C1 segment of cervical spinal cord (tissue), 14 donors: ENCODE data around the gene ZNF8.
A peak's percentile ranks its signal among the peaks of the same experiment; 100 is the strongest.

Experiments
- DNase-seq, 14 donors: peaks; one replicate each; lab custom pipeline; 2025; lab: John Stamatoyannopoulos, UW

ZNF8 gene

DNA sequence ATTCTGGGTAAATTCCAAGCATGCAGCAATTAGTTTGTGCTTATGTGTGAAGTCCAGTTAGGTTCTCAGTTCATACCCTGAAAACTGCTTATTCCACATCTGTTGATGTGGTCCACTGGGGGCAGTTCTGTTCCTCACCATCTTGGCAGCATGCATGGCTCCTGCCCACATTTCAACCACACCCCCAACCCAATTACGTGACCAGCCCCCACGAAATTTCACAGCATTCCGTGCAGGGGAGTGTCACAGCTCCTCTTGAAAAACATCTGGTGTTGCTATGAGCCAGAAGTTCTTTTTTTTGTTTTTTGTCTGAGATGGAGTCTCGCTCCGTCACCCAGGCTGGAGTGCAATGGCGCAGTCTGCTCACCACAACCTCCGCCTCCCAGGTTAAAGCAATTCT, 17.3 kb downstream of the ZNF8 start:
- no peak for DNase-seq

DNA sequence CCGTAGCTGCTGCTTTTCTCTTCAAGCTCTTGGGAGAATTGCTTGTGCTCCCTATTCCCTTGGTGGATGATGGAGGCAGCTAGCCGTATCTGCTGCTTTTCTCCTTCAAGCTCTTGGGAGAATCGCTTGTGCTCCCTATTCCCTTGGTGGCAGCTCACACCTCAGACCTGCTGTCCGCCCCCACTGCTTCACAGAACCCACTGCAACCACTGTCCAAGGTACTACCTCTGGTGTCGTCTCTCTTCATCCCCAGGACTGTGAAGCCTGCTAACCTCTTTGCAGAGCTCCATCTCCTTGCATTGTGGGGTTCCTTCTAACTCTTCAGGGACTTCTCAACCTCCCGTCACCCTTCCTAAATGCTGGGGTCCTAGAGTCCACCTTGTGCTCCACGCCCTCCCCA, 21.9 kb downstream of the ZNF8 start:
- no peak for DNase-seq

DNA sequence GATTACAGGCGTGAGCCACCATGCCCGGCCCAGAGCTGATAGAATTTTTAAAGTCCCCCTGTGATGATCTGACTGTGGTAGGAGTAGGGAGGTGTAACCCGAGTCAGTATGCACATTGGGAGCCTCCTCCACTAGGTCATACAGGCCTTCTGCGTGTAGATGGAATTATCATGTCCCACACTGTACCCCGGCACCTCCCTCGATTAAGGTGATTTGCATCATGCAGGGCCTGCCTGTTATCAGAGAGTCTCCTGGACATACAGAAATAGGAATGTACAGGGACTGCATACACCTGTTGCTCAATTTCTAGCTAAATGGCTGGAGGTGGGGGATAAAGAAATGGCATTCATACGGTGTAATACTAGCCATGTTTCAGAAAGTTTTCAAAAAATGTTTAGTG, 25.5 kb downstream of the ZNF8 start:
- DNase-seq: no peak

DNA sequence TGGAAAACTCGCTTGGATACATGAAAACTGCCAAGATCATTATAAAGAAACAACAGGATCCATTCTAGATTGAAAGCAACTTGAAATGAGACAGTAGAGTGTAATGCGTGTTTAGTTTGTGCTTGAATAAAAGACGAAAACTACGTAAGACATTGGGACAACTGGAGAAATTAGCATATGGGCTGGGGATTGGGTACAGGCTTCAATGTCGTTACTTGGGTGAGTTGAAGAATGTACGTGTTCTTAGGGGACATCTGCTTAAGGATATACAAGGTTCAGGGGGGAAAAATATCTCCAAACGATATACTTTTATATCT, 26.0 kb downstream of the ZNF8 start:
- DNase-seq: no peak

DNA sequence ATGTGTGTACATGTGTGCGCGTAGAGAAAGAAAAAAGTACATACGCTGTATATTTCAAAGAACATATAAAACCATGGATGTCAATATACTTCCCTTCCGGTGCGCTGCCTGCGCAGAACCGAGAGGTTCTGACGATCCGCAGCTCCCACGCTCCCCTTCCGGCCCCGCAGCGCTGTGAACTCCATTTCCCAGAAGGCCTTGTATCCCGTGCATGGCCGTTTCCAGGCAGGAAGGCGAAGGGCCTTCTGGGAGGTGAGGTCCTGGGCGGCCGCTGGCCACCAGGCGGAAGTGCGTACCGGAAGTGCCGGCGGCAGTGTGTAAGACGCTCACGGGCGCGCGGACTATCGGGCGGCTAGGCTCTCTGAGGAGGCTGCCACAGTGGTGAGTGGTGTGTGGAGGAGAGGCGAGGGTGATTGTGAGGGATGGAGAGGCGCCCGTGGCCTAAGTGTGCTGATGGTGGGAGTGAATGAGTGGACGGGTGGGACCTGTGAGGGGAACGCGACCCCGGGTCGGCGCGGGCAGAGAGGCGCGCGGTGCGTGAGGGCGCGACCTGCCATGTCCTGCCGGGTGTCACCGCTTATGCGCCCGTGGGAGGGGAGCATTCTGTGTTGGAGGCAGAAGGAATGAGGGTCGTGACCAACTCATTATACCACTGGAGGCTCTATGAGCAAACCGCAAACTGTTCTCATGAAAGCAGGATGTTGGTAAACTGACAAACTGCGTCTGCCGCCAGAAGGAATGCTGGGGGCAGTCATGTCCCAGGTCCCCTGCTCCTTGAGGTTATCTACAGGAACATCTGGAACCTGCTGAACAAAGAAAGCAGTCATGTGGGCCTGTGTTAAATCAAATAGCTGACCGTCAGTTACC, 26.5 kb downstream of the ZNF8 start, which contains the start of gene ERVK3-1:
TSS of gene ERVK3-1 (plus strand) at position 313 of the 867 bp plus-strand sequence. CDS start 6,792 bp downstream, outside the sequence.
- peak; percentile 56 to 97 (median 92) for DNase-seq

DNA sequence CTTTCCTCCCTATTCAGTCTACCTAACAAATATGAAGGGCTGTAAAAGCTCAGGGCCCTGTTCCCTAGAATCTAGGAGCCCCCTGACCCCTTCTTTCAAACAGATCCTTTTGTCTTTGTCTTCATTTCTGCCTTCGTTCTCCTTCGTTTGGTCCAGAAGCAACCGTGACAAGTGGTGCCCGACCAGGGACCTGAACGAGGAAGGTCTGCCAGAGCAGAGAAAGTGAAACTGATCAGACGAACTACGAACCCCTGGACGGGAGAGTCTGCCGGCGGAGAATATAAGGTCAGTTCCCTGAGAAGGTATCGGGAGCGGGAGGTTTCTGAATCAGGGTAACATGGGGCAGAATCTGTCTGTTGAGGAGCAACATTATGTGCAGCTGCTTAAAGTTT, 27.2 kb downstream of the ZNF8 start:
- DNase-seq: no peak

DNA sequence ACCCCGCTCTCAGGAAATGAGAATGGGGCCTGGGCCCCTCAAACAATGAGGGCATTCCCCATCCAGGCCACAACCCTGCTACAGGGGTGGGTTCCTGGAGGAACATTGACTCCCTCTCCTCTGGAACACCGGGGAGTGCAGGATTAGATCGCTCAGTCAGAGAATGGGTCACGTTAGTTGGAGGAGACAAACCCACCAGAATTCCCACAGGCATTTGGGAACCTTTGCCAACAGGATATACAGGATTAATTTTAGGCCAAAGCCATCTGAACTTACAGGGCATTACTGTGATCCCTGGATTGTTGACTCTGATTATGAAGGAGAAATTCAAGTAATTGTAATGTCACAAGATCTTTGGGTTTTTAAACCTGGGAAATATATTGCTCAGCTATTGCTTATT, 29.0 kb downstream of the ZNF8 start:
- no peak for DNase-seq

DNA sequence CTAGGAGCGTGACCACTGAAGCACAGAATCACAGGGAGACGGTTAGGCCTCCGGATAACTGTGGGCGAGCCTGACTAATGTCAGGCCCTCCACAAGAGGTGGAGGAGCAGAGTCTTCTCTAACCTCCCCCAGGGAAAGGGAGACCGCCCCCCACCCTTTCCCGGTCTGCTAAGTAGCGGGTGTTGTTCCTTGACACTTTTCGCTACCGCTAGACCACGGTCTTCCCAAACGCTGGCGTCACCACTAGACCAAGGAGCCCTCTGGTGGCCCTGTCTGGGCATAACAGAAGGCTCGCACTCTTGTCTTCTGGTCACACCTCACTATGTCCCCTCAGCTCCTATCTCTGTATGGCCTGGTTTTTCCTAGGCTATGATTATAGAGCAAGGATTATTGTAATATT, 31.9 kb downstream of the ZNF8 start:
- DNase-seq: peak in 2 of 14 donors; percentile 0 to 21

DNA sequence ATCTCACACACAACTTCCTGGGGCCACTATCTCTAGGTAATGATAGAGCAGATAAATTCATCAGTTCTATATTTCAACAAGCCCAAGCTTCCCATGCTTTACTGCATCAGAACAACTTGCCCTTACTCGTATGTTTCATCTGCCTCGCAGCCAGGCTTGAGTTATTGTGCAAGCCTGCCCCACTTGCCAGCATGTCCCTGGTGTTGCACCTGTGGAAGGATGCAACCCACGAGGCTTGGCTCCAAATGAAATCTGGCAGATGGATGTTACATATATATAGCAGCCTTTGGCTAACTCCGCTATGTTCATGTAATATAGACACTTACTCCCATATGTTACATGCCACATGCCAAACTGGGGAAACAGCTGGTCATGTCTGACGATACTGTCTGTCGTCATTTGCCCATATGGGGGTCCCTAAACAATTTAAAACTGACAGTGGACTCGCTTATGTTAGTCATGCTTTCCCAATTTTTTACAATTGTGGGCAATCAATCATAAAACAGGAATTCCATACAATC, 32.6 kb downstream of the ZNF8 start:
- no peak for DNase-seq

DNA sequence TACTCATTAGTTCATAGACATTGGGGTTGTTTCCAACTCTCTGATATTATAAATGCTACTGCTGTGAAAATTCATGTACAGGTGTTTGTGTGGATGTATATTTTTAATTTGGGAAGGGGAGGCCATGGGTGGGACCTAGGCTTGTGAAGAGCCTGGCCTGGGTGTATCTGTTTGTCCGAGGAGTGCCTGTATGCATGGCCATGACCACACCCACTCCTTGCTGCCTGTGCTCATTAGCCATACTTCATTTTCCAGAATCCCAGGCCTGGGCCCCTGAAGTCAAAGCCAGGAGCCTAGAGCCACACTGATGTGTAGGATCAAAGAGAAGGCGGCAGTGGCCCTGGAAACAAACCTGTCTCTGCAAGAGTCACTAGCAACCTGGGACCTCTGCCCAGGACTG, 36.8 kb downstream of the ZNF8 start:
- DNase-seq: no peak

DNA sequence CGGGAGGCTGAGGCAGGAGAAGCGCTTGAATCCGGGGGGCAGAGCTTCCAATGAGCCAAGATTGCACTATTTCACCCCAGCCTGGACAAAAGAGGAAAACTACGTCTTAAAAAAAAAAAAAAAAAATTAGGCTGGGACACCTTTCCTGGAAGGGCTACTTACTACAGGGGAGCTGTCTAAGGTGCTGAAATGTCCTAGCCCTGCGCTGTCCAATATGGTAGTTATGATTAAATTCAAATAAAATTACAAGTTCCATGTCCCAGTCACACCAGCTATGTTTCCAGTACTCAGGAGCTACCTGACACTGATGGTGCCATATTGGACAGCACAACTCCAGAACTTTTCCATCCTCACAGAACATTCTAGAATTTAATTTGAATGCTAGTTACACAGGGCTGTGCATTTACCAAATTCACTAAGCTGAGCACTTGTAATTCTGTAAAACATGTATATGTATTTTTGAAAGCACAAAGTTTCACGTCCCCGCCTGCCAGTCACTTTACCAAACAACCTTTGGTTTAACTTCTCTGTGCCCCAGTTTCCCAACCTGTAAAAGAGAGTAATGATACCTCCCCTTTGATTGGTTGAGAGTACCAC, 38.8 kb downstream of the ZNF8 start:
- DNase-seq: no peak

DNA sequence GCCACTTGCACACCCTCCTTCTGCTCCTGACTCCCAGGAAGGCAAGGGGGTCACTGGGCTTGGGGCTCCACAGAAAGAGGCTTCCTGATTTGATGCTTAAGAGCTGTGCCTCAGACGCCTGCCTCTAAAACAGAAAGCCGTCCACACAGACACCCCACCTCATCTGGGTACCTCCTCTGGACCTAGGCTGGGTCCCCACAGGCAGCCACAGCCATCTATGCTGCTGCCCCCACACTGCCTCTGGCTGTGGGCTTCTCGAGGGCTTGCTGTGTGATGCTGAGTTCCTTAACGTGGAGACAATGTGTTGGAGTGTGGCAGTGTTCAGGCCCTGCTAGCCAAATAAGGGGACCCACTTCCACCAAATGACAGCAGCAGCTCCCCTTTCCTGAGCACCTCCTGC, 39.5 kb downstream of the ZNF8 start:
- no peak for DNase-seq

DNA sequence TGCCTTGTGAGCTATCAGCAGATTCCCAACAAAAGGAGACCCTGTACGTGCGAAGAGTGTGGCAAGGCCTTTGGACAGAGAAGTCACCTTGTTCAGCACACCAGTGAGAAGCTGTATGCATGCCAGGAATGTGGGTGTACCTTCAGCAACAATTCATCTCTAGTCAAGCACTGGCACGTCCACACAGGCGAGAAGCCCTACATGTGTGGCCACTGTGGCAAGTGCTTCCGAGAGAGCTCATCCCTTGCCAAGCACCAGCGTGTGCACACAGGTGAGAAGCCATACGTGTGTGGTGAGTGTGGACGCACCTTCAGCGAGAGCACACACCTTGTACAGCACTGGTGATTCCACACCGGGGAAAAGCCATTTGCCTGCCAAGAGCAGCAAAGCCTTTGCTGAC, 40.5 kb downstream of the ZNF8 start:
- no peak for DNase-seq

DNA sequence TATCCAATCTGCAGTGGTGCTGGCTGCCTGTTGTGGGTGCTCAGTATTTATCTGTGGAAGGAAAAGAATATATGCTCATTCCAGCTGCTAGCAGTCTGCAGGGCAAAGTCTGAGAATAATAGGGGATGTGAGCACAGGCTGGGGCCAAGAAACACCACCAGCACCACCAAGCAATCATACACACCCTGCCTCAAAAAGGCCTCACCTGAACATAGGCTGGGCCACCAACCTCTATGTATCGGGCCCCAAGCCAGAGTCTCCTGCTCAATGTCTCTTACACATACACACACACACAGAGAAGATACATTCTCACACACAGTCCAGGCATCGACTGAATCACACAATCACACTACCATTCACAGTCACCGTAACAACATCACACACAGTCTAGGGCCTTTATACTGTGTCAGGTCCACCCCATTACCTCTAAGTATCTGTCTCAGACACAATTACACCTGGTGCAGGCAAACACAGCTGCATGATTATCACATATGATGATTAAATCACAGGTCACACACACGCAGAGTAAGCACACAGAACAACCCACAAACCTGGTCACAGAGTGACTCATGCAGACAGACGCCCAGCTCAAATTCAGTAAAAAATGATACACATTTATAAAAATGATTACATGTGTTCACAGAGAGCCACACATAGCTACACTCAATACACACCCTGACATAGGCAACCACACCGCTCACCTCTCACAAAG, 46.7 kb downstream of the ZNF8 start:
- DNase-seq: no peak

DNA sequence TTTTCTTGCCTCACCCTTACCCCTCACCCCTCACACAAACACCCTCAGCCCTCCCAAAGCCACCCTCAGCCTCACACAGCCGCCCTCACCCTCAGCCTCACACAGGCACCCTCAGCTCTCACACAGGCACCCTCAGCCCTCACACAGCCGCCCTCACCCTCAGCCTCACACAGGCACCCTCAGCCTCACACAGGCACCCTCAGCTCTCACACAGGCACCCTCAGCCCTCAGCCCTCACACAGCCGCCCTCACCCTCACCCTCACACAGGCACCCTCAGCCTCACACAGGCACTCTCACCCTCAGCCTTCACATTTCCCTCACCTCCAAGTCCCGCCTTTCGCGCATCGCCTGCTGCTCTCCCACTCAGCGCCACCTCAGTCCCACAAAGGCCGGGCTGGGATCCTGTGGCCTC, 47.8 kb downstream of the ZNF8 start:
- no peak for DNase-seq

DNA sequence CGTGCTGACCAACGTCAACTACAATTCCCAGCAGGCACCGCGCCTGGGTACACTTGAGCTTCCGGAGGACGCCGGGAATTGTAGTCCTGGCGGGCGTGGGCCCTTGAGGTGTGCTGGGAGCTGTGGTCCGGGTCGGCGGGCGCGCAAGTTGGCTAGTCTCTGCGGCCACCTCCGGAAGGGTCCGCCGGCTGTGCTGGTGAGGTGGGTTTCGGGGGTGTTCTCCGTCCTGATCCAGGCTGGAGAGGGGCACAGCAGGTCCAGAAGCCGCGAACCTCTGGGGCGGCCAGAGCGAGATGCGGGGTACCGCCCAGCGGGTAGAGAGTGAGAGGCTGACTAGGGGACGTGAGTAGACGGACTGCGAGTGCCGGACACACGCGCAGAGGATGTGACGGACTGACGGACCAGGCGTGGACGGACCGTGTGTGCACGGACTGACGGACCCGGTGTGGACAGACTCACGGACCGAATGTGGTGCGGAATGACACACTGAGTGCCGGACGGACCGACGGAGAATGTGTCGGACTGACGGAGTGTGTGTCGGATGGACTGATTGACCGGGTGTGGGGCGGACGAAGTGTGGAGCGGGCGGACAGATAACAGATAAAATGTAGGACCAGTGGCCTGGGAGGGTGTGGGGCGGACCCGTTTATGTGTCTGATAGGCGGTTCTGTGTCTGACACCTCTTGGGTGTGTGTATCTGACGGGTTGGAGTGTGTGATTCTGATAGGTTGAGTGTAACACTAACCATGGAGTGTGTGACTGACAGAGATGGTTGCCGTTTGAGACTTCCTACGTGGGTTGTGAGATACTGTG, 48.4 kb downstream of the ZNF8 start, which contains the start of gene ZSCAN22:
TSS of gene ZSCAN22 (plus strand) at position 81 of the 813 bp plus-strand sequence. CDS start 7,809 bp downstream, outside the sequence.
- DNase-seq: peak; percentile 79 to 99 (median 97)

DNA sequence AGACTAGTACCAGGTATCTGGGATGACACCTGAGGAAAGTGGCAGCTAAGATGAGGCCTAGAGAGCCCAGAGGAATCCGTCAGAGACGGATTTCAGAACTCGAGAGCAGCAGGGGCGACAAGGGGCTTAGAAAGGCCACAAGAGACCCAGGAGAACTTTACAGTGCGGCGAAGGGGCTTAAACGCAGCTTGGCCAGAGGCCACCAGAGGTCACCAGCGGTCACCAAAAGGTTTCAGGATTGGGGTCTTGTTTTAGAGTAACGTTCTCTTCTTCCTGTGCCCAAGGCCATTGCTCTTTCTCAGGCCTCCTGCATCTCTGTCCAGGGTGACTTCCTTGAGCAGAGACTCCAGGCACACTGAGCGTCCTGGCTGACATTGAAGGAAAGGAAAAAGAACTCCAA, 50.2 kb downstream of the ZNF8 start:
- no peak for DNase-seq

DNA sequence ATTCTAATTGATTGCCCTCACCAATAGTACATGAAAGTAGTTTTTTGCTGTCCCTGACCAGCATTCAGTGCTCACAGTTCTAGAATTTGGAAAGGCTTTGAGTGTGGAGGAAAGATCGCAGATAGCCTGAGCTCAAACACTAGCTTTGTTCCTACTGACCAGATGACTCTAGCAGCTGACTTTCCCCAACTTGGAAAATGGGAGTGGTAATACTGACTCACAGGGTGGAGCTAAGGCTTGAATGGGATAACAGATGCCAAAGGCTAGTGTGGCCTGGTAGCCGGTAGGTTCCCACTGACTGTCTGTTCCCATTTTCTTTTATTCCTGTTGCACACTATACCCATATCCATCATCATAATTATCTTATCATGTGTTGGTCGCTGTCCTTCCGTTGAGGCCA, 51.7 kb downstream of the ZNF8 start:
- DNase-seq: peak in 11 of 14 donors; percentile 18 to 69 (median 39)

DNA sequence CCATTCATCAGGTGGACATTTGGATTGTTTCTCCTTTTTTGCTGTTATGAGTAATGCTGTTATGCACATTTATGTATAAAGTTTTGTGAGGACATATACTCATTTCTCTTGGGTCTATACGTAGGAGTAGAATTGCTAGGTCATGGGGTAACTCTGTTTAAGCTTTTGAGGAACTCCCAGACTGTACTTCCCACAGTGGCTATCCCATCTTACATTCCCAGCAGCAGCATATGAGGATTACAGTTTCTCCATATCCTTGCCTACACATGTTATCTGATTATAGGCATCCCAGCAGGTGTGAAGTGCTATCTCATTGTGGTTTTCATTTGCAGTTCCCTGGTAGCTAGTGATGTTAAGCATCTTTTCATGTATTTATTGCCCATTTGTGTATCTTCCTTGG, 53.9 kb downstream of the ZNF8 start:
- DNase-seq: no peak

DNA sequence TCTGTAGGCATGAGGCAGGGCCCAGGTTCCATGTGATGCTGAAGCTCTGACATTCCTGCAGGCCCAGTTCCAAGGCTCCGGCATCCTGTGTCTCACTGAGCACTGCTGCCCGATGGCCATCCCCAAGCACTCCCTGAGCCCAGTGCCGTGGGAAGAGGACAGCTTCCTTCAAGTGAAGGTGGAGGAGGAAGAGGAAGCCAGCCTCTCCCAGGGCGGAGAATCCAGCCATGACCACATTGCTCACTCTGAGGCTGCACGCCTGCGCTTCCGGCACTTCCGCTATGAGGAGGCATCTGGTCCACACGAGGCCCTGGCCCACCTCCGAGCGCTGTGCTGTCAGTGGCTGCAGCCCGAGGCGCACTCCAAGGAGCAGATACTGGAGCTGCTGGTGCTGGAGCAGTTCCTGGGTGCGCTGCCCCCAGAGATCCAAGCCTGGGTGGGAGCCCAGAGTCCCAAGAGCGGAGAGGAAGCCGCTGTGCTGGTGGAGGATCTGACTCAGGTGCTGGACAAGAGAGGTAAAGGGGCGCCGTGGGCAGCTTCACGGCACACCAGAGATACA, 56.0 kb downstream of the ZNF8 start:
- no peak for DNase-seq

DNA sequence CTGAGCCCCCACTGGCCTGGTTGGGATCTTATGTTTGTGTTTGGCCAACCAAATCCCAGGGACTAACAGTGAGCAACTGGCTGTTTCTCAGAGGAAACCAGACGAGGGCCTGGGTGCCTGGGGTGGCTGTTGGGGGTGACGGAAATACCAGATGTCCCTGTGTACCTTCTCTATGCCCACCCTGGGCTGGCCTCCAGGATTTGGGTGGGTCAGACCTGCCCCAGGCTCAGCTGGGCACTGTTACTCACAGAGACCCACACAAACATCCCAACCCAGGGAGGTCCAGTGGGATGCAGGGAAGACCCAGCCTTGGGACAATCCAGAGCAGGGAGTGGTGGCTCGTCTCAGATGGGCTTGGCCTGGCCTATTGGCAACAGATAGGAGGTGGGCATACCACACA, 56.9 kb downstream of the ZNF8 start:
- DNase-seq: no peak
